B cell (primary cell): Measurements from ENCODE around the gene FAM13B. TPM values are rescaled to one million over a fixed set of nuclear protein-coding genes. Genes with fewer than 3 reads are reported as not detected.
"Not testable (repeated sequence)": the region's sequence is repeated elsewhere in the genome, so short reads cannot be mapped to it uniquely, and the experiment has no call there.

ENCODE experiments used
- ATAC-seq: fragments of 200-7000 bp; cut with Tn5 transposase; one replicate; pipeline ENCODE4 v1.10.0; 2021; ENCODE audit warnings: low read depth, mild to moderate bottlenecking, moderate number of reproducible peaks, moderate library complexity
- CTCF ChIA-PET: fragments of 350-600 bp; sonication (Branson Sonifier 250); formaldehyde crosslinking; loops from one replicate; lab custom pipeline; 2021; ENCODE audit warnings: antibody characterized with exemption, inconsistent platforms; lab: Charles Lee
- POLR2A ChIA-PET: fragments of 350-600 bp; sonication (Branson Sonifier 250); formaldehyde crosslinking; loops from one replicate; lab custom pipeline; 2021; ENCODE audit warnings: antibody characterized with exemption; lab: Charles Lee
- DNase-seq: peaks from one replicate; pipeline ENCODE4 v3.0.0; 2013
- H2AFZ ChIP-seq: 2 replicates; pipeline ENCODE4 v1.6.1; 2012; ENCODE audit warnings: mild to moderate bottlenecking, low read depth, low read length; ENCODE audit not compliant: insufficient read depth, poor library complexity, severe bottlenecking
- H3K27ac ChIP-seq, 2 donors: 1 replicate in 1 of 2; 2 replicates in 1 of 2; pipeline ENCODE4 v1.5.1; 2012 to 2013; ENCODE audit warnings: low read length in 2 of 2, mild to moderate bottlenecking in 2 of 2, moderate library complexity in 1 of 2
- H3K27me3 ChIP-seq, 4 experiments: fragments of 200-600 bp in 1 of 4; sonication (generic) in 1 of 4; replicated peaks in 1 of 4; 1 replicate in 2 of 4; 2 replicates in 2 of 4; pipeline versions ENCODE4 v1.6.1 to v1.7.0; 2013 to 2016; ENCODE audit warnings: low read length in 3 of 4, mild to moderate bottlenecking in 2 of 4, mixed read lengths in 1 of 4, moderate library complexity in 1 of 4; ENCODE audit not compliant: insufficient read depth in 4 of 4, control insufficient read depth in 3 of 4; ENCODE audit errors: control extremely low read depth in 1 of 4
- H3K36me3 ChIP-seq, 2 experiments: replicated peaks in 1 of 2; 1 replicate in 1 of 2; 2 replicates in 1 of 2; pipeline versions ENCODE4 v1.6.1 to v1.7.1; 2013; ENCODE audit warnings: low read length in 1 of 2; ENCODE audit not compliant: insufficient read depth in 2 of 2, control insufficient read depth in 1 of 2; ENCODE audit errors: control extremely low read depth in 1 of 2, extremely low read depth in 1 of 2
- H3K4me1 ChIP-seq, 2 donors: fragments of 200-600 bp in 1 of 2; sonication (generic) in 1 of 2; 1 replicate in 1 of 2; 2 replicates in 1 of 2; pipeline versions ENCODE4 v1.5.1 to v1.6.1; 2013 to 2017; ENCODE audit warnings: low read length in 2 of 2; ENCODE audit not compliant: control insufficient read depth in 2 of 2, insufficient read depth in 2 of 2
- H3K4me2 ChIP-seq: replicated peaks from 2 replicates; pipeline ENCODE3; 2012; ENCODE audit warnings: mild to moderate bottlenecking, low read depth, low read length; ENCODE audit not compliant: poor library complexity, severe bottlenecking
- H3K4me3 ChIP-seq, 5 experiments: fragments of 200-600 bp in 1 of 5; sonication (generic) in 1 of 5; 1 replicate in 3 of 5; 2 replicates in 2 of 5; pipeline versions ENCODE4 v1.5.1 to v1.7.0; 2011 to 2016; ENCODE audit warnings: low read length in 4 of 5, mild to moderate bottlenecking in 4 of 5, low read depth in 2 of 5, control low read depth in 1 of 5, moderate library complexity in 1 of 5; ENCODE audit not compliant: insufficient read depth in 1 of 5; ENCODE audit errors: control extremely low read depth in 1 of 5, extremely low read depth in 1 of 5
- H3K79me2 ChIP-seq: fragments of 200-600 bp; sonication (generic); one replicate; pipeline ENCODE4 v1.6.0; 2016; ENCODE audit warnings: low read length; ENCODE audit not compliant: control insufficient read depth, insufficient read depth
- H3K9ac ChIP-seq: fragments of 200-600 bp; sonication (generic); 2 replicates; pipeline ENCODE4 v1.6.1; 2017; ENCODE audit warnings: mild to moderate bottlenecking, low read length, moderate library complexity
- H3K9me3 ChIP-seq, 3 donors: one replicate each; pipeline versions ENCODE4 v1.6.1 to v1.7.1; 2013; ENCODE audit warnings: low read length in 2 of 3; ENCODE audit not compliant: control insufficient read depth in 2 of 3, insufficient read depth in 1 of 3; ENCODE audit errors: control extremely low read depth in 1 of 3
- H4K20me1 ChIP-seq: 2 replicates; pipeline ENCODE4 v1.6.0; 2012; ENCODE audit warnings: mild to moderate bottlenecking, low read length; ENCODE audit not compliant: insufficient read depth, control insufficient read depth, poor library complexity, severe bottlenecking
- H3K27ac Mint-ChIP-seq: one replicate; pipeline ENCODE4 v1.8.0; 2021; ENCODE audit warnings: mixed read lengths
- H3K27me3 Mint-ChIP-seq: one replicate; pipeline ENCODE4 v1.8.0; 2021; ENCODE audit warnings: mixed read lengths
- H3K4me1 Mint-ChIP-seq: one replicate; pipeline ENCODE4 v1.8.0; 2021; ENCODE audit warnings: mixed read lengths
- H3K4me3 Mint-ChIP-seq: one replicate; pipeline ENCODE4 v1.8.0; 2021; ENCODE audit warnings: mixed read lengths
- H3K9me3 Mint-ChIP-seq: one replicate; pipeline ENCODE4 v1.8.0; 2022; ENCODE audit warnings: mixed read lengths; ENCODE audit not compliant: insufficient read depth
- EZH2 ChIP-seq: IDR thresholded peaks from 2 replicates; pipeline ENCODE4 v1.6.1; 2012; ENCODE audit warnings: borderline replicate concordance, low read depth, mild to moderate bottlenecking, moderate library complexity, low read length; ENCODE audit not compliant: insufficient read depth, poor library complexity, severe bottlenecking
- WGBS: methylation state at CpG from one replicate; pipeline ENCODE4 v1.1.5; 2013; ENCODE audit warnings: missing lambda C conversion rate; ENCODE audit not compliant: insufficient coverage; 5-methylcytosine and 5-hydroxymethylcytosine counted together
- intact Hi-C: fragments of 100-400 bp; cut with micrococcal nuclease; formaldehyde crosslinking; loops from one replicate; pipeline ENCODE4 v1.10.0; 2022
- polyA plus RNA-seq: library from polyadenylated mRNA; depleted of rRNA; stranded (reverse); fragments of >200 nt; gene quantifications from 2 replicates; pipeline ENCODE4 v1.2.3, GENCODE V29; 2012
- total RNA-seq, 2 donors: library from RNA; stranded (reverse); fragments of 120-200 nt in 1 of 2; gene quantifications; 1 replicate in 1 of 2; 2 replicates in 1 of 2; pipeline versions ENCODE4 v1.2.3 to v1.2.4, GENCODE V29; 2013 to 2022
- TF ChIP-seq, protein P1 (sequence below): fragments of 200-600 bp; IDR thresholded peaks from one replicate; pipeline ENCODE4 v1.8.0; 2022; ENCODE audit warnings: antibody characterized with exemption, mild to moderate bottlenecking

The FAM13B gene
- total and polyA plus RNA-seq, 2 donors (not counting 1 experiment from before 2014, with no cell fraction given) = 17.3 to 118 TPM

DNA sequence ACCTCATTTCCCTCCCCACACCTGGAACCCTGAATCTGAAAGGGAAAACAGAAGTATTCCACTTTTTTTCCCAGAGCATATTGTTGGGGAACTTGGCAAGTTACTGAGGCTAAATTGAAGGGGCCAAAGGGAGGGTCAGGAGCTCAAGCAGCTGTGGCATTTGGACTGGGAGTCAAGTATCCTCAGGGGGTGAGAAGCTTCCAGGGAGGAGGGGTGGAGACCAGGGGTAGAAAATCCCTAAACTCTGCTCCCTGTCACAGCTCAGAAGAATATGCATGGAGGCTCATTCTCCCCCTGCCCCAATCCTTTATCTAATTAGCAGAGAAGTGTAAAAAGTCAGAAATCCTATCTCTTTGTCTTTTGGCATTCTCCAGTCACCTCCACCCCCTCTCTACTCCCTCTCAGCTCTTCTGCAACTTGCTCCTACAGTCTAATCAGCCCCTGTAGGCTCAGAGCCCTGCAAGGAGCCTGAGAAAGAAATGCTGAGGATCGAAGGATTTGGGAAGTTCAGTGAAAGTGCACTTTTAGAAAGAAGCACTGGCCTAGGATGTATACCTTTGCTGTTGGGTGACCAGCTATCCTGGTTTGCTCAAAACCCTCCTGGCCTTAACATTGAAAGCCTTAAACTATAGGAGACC, 45.2 kb upstream of the FAM13B start:
- no peak for ATAC-seq
- intact Hi-C loops = no loop called here
- H3K27me3 Mint-ChIP-seq = no peaks in the 10 kb centered on the region

DNA sequence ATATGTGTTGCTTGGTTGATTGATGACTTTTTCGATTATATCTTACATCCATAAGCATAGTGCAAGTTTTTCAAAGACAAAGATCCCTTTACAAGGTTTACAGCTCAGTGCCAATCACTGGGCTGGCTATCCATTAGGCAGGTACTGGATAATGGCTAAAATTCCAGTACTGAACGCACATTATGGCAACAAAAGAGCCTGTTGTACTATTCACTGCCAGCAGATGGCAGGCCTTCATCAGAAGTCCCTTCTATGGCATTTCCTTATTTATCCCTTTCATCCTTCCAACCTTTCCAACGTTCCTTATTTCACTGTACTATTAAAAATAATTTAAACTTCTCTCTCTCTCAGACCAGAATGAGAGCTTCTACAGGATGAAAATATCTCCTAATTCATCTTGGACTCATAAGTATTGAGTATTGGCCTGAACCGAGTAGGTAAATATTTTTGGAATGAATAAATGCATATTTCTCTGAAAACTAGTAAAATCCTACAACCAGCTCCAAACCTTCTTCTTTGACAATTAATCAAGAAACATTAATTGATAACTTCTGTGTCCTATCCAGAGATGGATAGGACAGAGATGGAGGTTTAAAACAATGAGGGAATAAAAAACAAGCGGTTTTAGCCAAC, 44.3 kb upstream of the FAM13B start:
- Histone ChIP-seq H4K20me1 (no peaks in the 10 kb centered on the region), H3K9ac (no peak overlapping the region), H3K27me3 (no peaks in the 10 kb centered on the region), H3K4me2 (no peak overlapping the region), H3K4me3 (no peak overlapping the region), H3K36me3 (no peaks in the 10 kb centered on the region), H3K9me3 (no peaks in the 10 kb centered on the region), H3K27ac (no peak overlapping the region), H2AFZ (no peak overlapping the region), H3K79me2 (no peaks in the 10 kb centered on the region), H3K4me1 (peaks cover 3 to 15% of the 10 kb centered on the region in 2 donors)
- peaks cover 10% of the 10 kb centered on the region for H3K4me1 Mint-ChIP-seq
- no peaks in the 10 kb centered on the region for H3K9me3 Mint-ChIP-seq
- peak; percentile 53 for ATAC-seq
- H3K27ac Mint-ChIP-seq = no peak overlapping the region
- no peak overlapping the region for H3K4me3 Mint-ChIP-seq
- intact Hi-C loops = loop anchor here (1.0 kb wide), 1 partner anchor 56 kb away; no protein-coding TSS in a partner anchor
- TF ChIP-seq, protein P1, sequence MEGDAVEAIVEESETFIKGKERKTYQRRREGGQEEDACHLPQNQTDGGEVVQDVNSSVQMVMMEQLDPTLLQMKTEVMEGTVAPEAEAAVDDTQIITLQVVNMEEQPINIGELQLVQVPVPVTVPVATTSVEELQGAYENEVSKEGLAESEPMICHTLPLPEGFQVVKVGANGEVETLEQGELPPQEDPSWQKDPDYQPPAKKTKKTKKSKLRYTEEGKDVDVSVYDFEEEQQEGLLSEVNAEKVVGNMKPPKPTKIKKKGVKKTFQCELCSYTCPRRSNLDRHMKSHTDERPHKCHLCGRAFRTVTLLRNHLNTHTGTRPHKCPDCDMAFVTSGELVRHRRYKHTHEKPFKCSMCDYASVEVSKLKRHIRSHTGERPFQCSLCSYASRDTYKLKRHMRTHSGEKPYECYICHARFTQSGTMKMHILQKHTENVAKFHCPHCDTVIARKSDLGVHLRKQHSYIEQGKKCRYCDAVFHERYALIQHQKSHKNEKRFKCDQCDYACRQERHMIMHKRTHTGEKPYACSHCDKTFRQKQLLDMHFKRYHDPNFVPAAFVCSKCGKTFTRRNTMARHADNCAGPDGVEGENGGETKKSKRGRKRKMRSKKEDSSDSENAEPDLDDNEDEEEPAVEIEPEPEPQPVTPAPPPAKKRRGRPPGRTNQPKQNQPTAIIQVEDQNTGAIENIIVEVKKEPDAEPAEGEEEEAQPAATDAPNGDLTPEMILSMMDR = peak; percentile 99
- no peak for TF ChIP-seq EZH2
- no peaks in the 10 kb centered on the region for H3K27me3 Mint-ChIP-seq
- CTCF ChIA-PET = interaction anchor here (0.8 to 11.8 kb wide), 33 partner anchors 8 to 331 kb away, joined by 3 to 278 read pairs (median 5); partner anchors contain the start of genes BRD8 and KIF20A
- POLR2A ChIA-PET = no interaction called here
- DNase-seq = peak; percentile 71
- WGBS = no CpG with 5 or more reads among the region's 5 CpGs

More for the DNA sequence above, 45.2 kb upstream of the FAM13B start:
- TF ChIP-seq EZH2 = no peak
- H3K4me1 ChIP-seq = peaks cover 3 to 15% of the 10 kb centered on the region in 2 donors
- no CpG with 5 or more reads among the region's 1 CpG for WGBS
- H3K4me3 ChIP-seq = no peak overlapping the region
- no peak overlapping the region for H3K9ac ChIP-seq
- no peaks in the 10 kb centered on the region for H3K27me3 ChIP-seq
- H4K20me1 ChIP-seq = no peaks in the 10 kb centered on the region
- CTCF ChIA-PET = interaction anchor here (0.6 to 11.8 kb wide), 30 partner anchors 10 to 335 kb away, joined by 3 to 278 read pairs (median 5); partner anchors contain the start of genes BRD8 and KIF20A
- Mint-ChIP-seq H3K4me1 (peaks cover 10% of the 10 kb centered on the region), H3K27ac (no peak overlapping the region), H3K9me3 (no peaks in the 10 kb centered on the region), H3K4me3 (no peak overlapping the region)
- no peaks in the 10 kb centered on the region for H3K9me3 ChIP-seq
- H2AFZ ChIP-seq = no peak overlapping the region
- POLR2A ChIA-PET = interaction anchor here (0.6 kb wide), 1 partner anchor 55 kb away, joined by 4 read pairs; no protein-coding TSS in a partner anchor
- no peaks in the 10 kb centered on the region for H3K79me2 ChIP-seq
- H3K4me2 ChIP-seq = no peak overlapping the region
- no peaks in the 10 kb centered on the region for H3K36me3 ChIP-seq
- H3K27ac ChIP-seq = no peak overlapping the region
- no peak for DNase-seq

DNA sequence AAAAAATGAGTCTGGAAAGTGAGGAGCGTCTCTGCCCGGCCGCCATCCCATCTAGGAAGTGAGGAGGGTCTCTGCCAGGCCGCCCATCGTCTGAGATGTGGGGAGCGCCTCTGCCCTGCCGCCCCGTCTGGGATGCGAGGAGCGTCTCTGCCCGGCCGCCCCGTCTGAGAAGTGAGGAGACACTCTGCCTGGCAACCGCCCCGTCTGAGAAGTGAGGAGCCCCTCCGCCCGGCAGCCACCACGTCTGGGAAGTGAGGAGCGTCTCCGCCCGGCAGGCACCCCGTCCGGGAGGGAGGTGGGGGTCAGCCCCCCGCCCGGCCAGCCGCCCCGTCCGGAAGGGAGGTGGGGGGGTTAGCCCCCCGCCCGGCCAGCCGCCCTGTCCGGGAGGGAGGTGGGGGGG, 37.1 kb upstream of the FAM13B start:
- H3K4me3 ChIP-seq, H3K9me3 Mint-ChIP-seq, H3K79me2 ChIP-seq, POLR2A ChIA-PET, H3K27ac Mint-ChIP-seq, H3K4me3 Mint-ChIP-seq, H3K27ac ChIP-seq, intact Hi-C loops, H2AFZ ChIP-seq, ATAC-seq, H3K27me3 ChIP-seq, H3K4me2 ChIP-seq, H3K27me3 Mint-ChIP-seq, H3K4me1 ChIP-seq, DNase-seq, H3K4me1 Mint-ChIP-seq, H3K9me3 ChIP-seq, H4K20me1 ChIP-seq, H3K36me3 ChIP-seq, H3K9ac ChIP-seq: not testable (repeated sequence)
- 98% methylated on average over 6 of the region's 32 CpGs for WGBS
- CTCF ChIA-PET = interaction anchor here (1.0 to 5.9 kb wide), 15 partner anchors 8 to 440 kb away, joined by 3 to 133 read pairs (median 9); partner anchors contain the start of genes FAM13B and NME5
